Panc1 (cell line): ENCODE results near the gene SH3BP2.

Experiments used
- POLR2AphosphoS5 ChIP-seq: IDR thresholded peaks from 2 replicates; pipeline ENCODE4 v1.6.1; 2012; ENCODE audit warnings: mild to moderate bottlenecking, low read depth, low read length, moderate library complexity
- REST ChIP-seq, 2 experiments: IDR thresholded peaks; 2 replicates each; pipeline ENCODE4 v1.6.1; 2011 to 2012; ENCODE audit warnings: low read depth in 2 of 2, control low read depth in 1 of 2, low read length in 1 of 2, mild to moderate bottlenecking in 1 of 2, moderate library complexity in 1 of 2; ENCODE audit not compliant: insufficient read depth in 1 of 2
- TF ChIP-seq, protein P1 (sequence below): fragments of 450-650 bp; IDR thresholded peaks from 2 replicates; pipeline ENCODE4 v1.5.1; 2017; ENCODE audit warnings: mild to moderate bottlenecking

- TF ChIP-seq REST (IDR thresholded peaks at IDR 0.05; ENCODE audit: insufficient read depth in 1 of 2, low read depth in 2 of 2, low read length in 1 of 2) (no peak), POLR2AphosphoS5 (no peak)
- TF ChIP-seq, protein P1, sequence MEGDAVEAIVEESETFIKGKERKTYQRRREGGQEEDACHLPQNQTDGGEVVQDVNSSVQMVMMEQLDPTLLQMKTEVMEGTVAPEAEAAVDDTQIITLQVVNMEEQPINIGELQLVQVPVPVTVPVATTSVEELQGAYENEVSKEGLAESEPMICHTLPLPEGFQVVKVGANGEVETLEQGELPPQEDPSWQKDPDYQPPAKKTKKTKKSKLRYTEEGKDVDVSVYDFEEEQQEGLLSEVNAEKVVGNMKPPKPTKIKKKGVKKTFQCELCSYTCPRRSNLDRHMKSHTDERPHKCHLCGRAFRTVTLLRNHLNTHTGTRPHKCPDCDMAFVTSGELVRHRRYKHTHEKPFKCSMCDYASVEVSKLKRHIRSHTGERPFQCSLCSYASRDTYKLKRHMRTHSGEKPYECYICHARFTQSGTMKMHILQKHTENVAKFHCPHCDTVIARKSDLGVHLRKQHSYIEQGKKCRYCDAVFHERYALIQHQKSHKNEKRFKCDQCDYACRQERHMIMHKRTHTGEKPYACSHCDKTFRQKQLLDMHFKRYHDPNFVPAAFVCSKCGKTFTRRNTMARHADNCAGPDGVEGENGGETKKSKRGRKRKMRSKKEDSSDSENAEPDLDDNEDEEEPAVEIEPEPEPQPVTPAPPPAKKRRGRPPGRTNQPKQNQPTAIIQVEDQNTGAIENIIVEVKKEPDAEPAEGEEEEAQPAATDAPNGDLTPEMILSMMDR: no peak
These were observed 21.9 kb downstream of the SH3BP2 start for GRCh38 chr4:2814627-2815270.
